Measurements from ENCODE around the gene VPS37B.

DNA sequence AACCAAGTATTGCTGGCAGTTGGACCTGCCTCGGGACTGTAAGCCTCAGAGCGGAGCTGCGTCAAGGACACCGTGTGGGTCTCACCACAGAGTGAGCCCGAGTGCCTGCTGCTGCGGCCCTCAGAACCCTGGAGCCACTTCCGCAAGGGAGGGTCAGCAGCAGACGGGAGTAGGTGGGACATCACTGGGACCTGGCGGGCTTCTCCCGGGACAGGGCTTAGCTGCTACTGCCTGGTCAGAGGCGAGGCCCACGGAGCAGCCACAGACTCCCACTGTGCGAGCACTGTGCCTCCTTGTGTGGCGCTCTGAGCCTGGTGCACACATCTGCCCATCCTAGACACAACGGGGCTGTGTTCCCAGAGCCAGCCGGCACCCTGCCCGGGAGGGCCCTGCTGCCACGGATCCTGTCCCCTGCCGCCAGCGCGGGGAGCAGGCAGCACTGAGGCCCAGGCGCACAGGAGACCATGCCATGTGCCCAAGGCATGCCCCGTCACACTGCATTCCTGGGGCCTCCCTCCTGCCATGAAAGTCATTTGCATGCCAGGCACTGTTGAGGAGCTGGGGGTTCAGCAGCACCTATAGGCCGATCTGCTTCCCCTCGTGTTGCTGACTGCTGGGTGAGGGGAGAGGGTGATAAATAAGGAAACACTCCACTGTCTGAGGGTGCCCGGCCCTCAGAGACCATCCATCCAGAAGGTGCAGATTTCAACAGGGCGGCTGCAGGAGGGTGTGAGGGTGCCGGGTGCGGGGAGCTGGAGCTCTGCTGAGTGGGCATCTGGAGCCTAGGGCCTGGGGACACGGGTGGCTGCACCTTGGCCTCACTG, 50.7 kb downstream of the VPS37B start:
- TF ChIP-seq, protein P1, sequence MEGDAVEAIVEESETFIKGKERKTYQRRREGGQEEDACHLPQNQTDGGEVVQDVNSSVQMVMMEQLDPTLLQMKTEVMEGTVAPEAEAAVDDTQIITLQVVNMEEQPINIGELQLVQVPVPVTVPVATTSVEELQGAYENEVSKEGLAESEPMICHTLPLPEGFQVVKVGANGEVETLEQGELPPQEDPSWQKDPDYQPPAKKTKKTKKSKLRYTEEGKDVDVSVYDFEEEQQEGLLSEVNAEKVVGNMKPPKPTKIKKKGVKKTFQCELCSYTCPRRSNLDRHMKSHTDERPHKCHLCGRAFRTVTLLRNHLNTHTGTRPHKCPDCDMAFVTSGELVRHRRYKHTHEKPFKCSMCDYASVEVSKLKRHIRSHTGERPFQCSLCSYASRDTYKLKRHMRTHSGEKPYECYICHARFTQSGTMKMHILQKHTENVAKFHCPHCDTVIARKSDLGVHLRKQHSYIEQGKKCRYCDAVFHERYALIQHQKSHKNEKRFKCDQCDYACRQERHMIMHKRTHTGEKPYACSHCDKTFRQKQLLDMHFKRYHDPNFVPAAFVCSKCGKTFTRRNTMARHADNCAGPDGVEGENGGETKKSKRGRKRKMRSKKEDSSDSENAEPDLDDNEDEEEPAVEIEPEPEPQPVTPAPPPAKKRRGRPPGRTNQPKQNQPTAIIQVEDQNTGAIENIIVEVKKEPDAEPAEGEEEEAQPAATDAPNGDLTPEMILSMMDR (IDR thresholded peaks at IDR 0.05), result no peak
- TF ChIP-seq POLR2A (IDR thresholded peaks at IDR 0.05), result peak in 1 of 2 donors; percentile 50
